Sigmoid colon (tissue), 7 donors: ENCODE data around the gene MYF5. TPM values are rescaled to one million over a fixed set of nuclear protein-coding genes. Genes with fewer than 3 reads are reported as not detected.
"Not testable (repeated sequence)": the region's sequence is repeated elsewhere in the genome, so short reads cannot be mapped to it uniquely, and the experiment has no call there.

Experiments
- DNase-seq: peaks from one replicate; pipeline ENCODE4 v3.0.0-alpha.2; 2019
- H3K27ac ChIP-seq, 4 donors: fragments of 200-600 bp; sonication (generic); one replicate each; pipeline ENCODE4 v1.5.1; 2016 to 2019; ENCODE audit warnings: mild to moderate bottlenecking in 1 of 4
- H3K27me3 ChIP-seq, 3 donors: fragments of 200-600 bp; sonication (generic); one replicate each; pipeline ENCODE4 v1.5.1; 2019; ENCODE audit warnings: mild to moderate bottlenecking in 1 of 3
- H3K36me3 ChIP-seq, 4 donors: fragments of 200-600 bp; sonication (generic); one replicate each; pipeline ENCODE4 v1.5.1; 2016 to 2019
- H3K4me1 ChIP-seq, 4 donors: fragments of 200-600 bp; sonication (generic); one replicate each; pipeline ENCODE4 v1.5.1; 2017 to 2019
- H3K4me3 ChIP-seq, 4 donors: fragments of 200-600 bp; sonication (generic); one replicate each; pipeline ENCODE4 v1.5.1; 2017 to 2019; ENCODE audit warnings: mild to moderate bottlenecking in 2 of 4, moderate library complexity in 1 of 4
- H3K9me3 ChIP-seq, 4 donors: fragments of 200-600 bp in 3 of 4; sonication (generic) in 3 of 4; one replicate each; pipeline versions ENCODE4 v1.5.1 to v1.6.1; 2013 to 2019
- EP300 ChIP-seq, 4 donors: sonication (generic); formaldehyde crosslinking; IDR thresholded peaks; one replicate each; pipeline ENCODE4 v1.6.1; 2017; ENCODE audit warnings: antibody characterized with exemption in 4 of 4
- POLR2A ChIP-seq, 2 donors: fragments of 450-650 bp; IDR thresholded peaks; one replicate each; pipeline ENCODE4 v1.6.1; 2016; ENCODE audit warnings: antibody characterized with exemption in 2 of 2, mild to moderate bottlenecking in 2 of 2, moderate library complexity in 2 of 2
- POLR2AphosphoS5 ChIP-seq, 4 donors: sonication (generic); formaldehyde crosslinking; IDR thresholded peaks; one replicate each; pipeline ENCODE4 v1.6.1; 2017; ENCODE audit warnings: antibody characterized with exemption in 4 of 4
- WGBS, 2 donors: extraction: QIAGEN DNeasy Blood & Tissue Kit; methylation state at CpG; one replicate each; pipeline ENCODE4 v1.1.7; 2013; 5-methylcytosine and 5-hydroxymethylcytosine counted together
- intact Hi-C: fragments of 100-400 bp; cut with DNase I; formaldehyde crosslinking; loops from one replicate; pipeline ENCODE4 v1.15.1; 2023
- polyA plus RNA-seq, 3 donors: library from polyadenylated mRNA; stranded (reverse); fragments of 200-250 nt; gene quantifications; one replicate each; pipeline ENCODE4 v1.2.3, GENCODE V29; 2013
- total RNA-seq, 4 donors: library from RNA; depleted of rRNA; stranded (reverse); fragments of >200 nt; gene quantifications; one replicate each; pipeline ENCODE4 v1.1.0, GENCODE V29; 2016
- TF ChIP-seq, protein P1 (sequence below), 4 experiments: fragments of 450-650 bp in 3 of 4; fragments of 200-600 bp in 1 of 4; IDR thresholded peaks; one replicate each; pipeline ENCODE4 v1.5.1; 2016 to 2019; ENCODE audit warnings: antibody characterized with exemption in 4 of 4, mild to moderate bottlenecking in 3 of 4, moderate library complexity in 2 of 4
- donor health status: healthy with polysubstance abuse.
- donor health status: Bipolar disorder and iron deficiency.
- donor health status: healthy.

Gene MYF5
- not detected for total RNA-seq
- polyA plus RNA-seq: not detected

DNA sequence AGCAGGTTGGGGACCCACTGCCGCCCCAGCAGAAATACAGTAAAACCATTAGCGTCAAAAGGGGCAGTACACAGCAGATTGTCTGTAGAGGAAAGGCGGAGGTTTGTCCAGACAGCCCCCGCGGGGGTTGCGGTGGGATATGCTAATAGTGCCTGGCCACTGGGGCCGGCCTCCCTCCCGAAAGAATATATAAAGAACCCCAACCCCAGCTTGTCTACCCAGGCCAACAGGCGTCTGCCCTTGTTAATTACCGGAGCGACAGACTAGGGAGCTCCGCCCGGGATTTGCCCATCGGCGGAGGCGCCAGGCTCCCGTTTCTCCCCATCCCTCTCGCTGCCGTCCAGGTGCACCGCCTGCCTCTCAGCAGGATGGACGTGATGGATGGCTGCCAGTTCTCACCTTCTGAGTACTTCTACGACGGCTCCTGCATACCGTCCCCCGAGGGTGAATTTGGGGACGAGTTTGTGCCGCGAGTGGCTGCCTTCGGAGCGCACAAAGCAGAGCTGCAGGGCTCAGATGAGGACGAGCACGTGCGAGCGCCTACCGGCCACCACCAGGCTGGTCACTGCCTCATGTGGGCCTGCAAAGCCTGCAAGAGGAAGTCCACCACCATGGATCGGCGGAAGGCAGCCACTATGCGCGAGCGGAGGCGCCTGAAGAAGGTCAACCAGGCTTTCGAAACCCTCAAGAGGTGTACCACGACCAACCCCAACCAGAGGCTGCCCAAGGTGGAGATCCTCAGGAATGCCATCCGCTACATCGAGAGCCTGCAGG, at the start of gene MYF5:
MYF5 (plus strand) TSS at position 217 of the 774 bp plus-strand sequence; CDS start at position 369, 152 bp downstream.
- 35 to 50% methylated on average over 45 of the region's 45 CpGs for WGBS, 2 donors

DNA sequence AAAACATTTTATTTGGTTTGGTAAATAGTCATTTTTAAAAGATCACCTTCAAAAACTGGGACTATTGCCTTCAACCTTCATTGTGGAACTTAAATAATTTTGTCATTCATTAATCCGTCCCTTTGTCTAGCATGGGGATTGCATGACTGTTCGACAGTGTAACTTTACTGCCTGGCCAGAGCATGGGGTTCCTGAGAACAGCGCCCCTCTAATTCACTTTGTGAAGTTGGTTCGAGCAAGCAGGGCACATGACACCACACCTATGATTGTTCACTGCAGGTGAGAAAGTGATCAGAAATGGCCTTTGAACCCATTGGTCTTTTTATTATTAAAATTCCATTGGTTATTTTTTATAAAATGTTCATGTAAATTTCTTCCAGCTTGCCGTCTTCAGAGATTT, 46.5 kb upstream of the MYF5 start:
- no peaks in the 10 kb centered on the region for H3K27me3 ChIP-seq
- intact Hi-C loops: no loop called here
- H3K36me3 ChIP-seq: no peaks in the 10 kb centered on the region
- no peaks in the 10 kb centered on the region for H3K4me1 ChIP-seq
- TF ChIP-seq EP300 (IDR thresholded peaks at IDR 0.05) (no peak), POLR2A (IDR thresholded peaks at IDR 0.05) (no peak), POLR2AphosphoS5 (IDR thresholded peaks at IDR 0.05) (no peak)
- TF ChIP-seq, protein P1, sequence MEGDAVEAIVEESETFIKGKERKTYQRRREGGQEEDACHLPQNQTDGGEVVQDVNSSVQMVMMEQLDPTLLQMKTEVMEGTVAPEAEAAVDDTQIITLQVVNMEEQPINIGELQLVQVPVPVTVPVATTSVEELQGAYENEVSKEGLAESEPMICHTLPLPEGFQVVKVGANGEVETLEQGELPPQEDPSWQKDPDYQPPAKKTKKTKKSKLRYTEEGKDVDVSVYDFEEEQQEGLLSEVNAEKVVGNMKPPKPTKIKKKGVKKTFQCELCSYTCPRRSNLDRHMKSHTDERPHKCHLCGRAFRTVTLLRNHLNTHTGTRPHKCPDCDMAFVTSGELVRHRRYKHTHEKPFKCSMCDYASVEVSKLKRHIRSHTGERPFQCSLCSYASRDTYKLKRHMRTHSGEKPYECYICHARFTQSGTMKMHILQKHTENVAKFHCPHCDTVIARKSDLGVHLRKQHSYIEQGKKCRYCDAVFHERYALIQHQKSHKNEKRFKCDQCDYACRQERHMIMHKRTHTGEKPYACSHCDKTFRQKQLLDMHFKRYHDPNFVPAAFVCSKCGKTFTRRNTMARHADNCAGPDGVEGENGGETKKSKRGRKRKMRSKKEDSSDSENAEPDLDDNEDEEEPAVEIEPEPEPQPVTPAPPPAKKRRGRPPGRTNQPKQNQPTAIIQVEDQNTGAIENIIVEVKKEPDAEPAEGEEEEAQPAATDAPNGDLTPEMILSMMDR (IDR thresholded peaks at IDR 0.05): no peak
- H3K9me3 ChIP-seq: no peaks in the 10 kb centered on the region
- H3K4me3 ChIP-seq: no peak overlapping the region
- no peak for DNase-seq
- WGBS, 2 donors: 45 to 65% methylated on average over 5 of the region's 5 CpGs
- H3K27ac ChIP-seq: no peak overlapping the region

More for the DNA sequence above, at the start of gene MYF5:
- Histone ChIP-seq H3K4me3 (no peak within 1 kb of the TSS), H3K27me3 (peaks cover 4 to 48% (median 8%) of the 10 kb centered on the region in 3 donors), H3K4me1 (no peaks in the 10 kb centered on the region), H3K36me3 (no peaks in the 10 kb centered on the region), H3K9me3 (no peaks in the 10 kb centered on the region), H3K27ac (no peak within 1 kb of the TSS)
- no peak for TF ChIP-seq EP300 (IDR thresholded peaks at IDR 0.05)
- no peak for TF ChIP-seq POLR2AphosphoS5 (IDR thresholded peaks at IDR 0.05)
- TF ChIP-seq, protein P1 (IDR thresholded peaks at IDR 0.05): no peak
- TF ChIP-seq POLR2A (IDR thresholded peaks at IDR 0.05): no peak
- intact Hi-C loops: no loop called here
- no peak for DNase-seq

DNA sequence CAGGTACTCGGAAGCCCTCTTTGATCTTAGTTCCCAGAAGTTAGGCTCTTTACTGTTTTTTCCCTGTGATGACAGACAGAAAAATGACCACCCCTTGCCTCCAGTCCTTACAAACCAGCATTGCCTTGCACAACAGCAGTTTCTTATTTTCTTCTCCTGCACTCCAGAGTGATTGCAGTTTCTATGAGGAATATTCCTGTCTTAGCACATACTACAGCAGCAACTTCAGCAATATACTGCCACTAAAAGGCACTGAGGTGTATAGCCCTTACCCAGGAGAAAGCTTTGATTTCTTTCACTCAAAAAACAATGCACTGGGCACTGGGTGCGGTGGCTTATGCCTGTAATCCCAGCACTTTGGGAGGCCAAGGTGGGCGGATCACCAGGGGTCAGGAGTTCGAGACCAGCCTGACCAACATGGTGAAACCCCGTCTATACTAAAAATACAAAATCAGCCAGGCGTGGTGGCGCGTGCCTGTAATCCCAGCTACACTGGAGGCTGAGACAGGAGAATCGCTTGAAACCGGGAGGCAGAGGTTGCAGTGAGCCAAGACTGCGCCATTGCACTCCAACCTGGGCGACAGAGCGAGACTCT, 40.6 kb upstream of the MYF5 start:
- intact Hi-C loops, H3K4me3 ChIP-seq, H3K9me3 ChIP-seq, H3K36me3 ChIP-seq, H3K27ac ChIP-seq, H3K27me3 ChIP-seq, H3K4me1 ChIP-seq, DNase-seq: not testable (repeated sequence)
- WGBS, 2 donors: 91 to 93% methylated on average over 13 of the region's 13 CpGs

DNA sequence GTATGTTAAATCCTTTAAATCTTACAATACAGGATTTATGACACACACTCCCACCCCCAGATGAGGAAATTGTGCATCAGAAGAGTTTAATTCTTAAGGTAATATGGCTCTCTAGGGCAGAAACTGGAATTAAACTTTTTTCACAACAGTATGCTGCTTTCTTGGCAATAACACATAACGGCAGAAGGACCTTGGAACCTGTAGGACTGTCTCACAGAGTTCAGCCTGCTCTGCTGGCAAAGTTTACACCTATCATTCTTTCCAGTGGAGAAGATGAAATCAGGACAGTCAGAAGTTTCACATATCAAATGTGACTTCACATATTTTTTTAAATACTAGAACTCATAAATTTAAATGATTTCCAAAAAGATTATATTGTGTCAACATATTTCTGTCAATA, 39.9 kb upstream of the MYF5 start:
- intact Hi-C loops: no loop called here
- Histone ChIP-seq H3K27ac (no peak overlapping the region), H3K4me3 (no peak overlapping the region), H3K4me1 (no peaks in the 10 kb centered on the region), H3K9me3 (no peaks in the 10 kb centered on the region), H3K27me3 (no peaks in the 10 kb centered on the region), H3K36me3 (no peaks in the 10 kb centered on the region)
- WGBS, 2 donors: 17 to 58% methylated on average over 1 of the region's 1 CpG
- TF ChIP-seq EP300 (IDR thresholded peaks at IDR 0.05): no peak
- no peak for TF ChIP-seq POLR2A (IDR thresholded peaks at IDR 0.05)
- no peak for TF ChIP-seq POLR2AphosphoS5 (IDR thresholded peaks at IDR 0.05)
- TF ChIP-seq, protein P1 (IDR thresholded peaks at IDR 0.05): no peak
- no peak for DNase-seq

DNA sequence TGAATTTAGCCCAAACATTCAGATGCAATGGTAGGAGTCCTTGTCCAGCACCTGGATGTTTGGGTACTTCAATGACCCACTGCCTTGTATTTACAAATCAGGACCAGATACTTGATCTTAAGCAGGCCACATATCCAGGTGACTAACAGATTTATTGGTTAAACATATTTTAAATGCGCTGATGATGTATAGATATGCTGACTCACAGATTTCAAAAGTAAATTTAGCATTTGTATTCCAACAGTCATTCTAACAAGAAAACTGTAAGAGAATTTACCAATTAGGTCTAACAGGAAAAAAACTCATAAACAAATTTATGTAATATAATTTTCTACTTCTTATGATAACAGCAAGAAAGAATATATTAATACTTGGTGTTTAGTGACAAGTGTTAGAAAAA, 38.7 kb upstream of the MYF5 start:
- TF ChIP-seq POLR2A (IDR thresholded peaks at IDR 0.05): no peak
- TF ChIP-seq, protein P1 (IDR thresholded peaks at IDR 0.05): no peak
- no peak for TF ChIP-seq POLR2AphosphoS5 (IDR thresholded peaks at IDR 0.05)
- TF ChIP-seq EP300 (IDR thresholded peaks at IDR 0.05): no peak
- Histone ChIP-seq H3K27me3 (no peaks in the 10 kb centered on the region), H3K36me3 (no peaks in the 10 kb centered on the region), H3K4me3 (no peak overlapping the region), H3K9me3 (no peaks in the 10 kb centered on the region), H3K27ac (no peak overlapping the region), H3K4me1 (no peaks in the 10 kb centered on the region)
- no peak for DNase-seq
- WGBS, 2 donors: 89 to 97% methylated on average over 1 of the region's 1 CpG
- intact Hi-C loops: no loop called here
